Ascending aorta (tissue), 2 donors: ENCODE measurements around the gene FILIP1L. TPM values are rescaled to one million over a fixed set of nuclear protein-coding genes. Genes with fewer than 3 reads are reported as not detected.

Source experiments
- DNase-seq, 2 donors: peaks; one replicate each; pipeline ENCODE4 v3.0.0-alpha.2; 2019; ENCODE audit warnings: low spot score in 2 of 2
- H3K27ac ChIP-seq, 2 donors: fragments of 200-600 bp; sonication (generic); one replicate each; pipeline ENCODE4 v1.5.1; 2016 to 2017; ENCODE audit warnings: mild to moderate bottlenecking in 1 of 2
- H3K27me3 ChIP-seq: fragments of 200-600 bp; sonication (generic); one replicate; pipeline ENCODE4 v1.5.1; 2017
- H3K36me3 ChIP-seq, 2 donors: fragments of 200-600 bp; sonication (generic); one replicate each; pipeline ENCODE4 v1.5.1; 2016
- H3K4me1 ChIP-seq, 2 donors: fragments of 200-600 bp; sonication (generic); one replicate each; pipeline ENCODE4 v1.5.1; 2016 to 2017; ENCODE audit warnings: mild to moderate bottlenecking in 1 of 2
- H3K4me3 ChIP-seq, 2 donors: fragments of 200-600 bp; sonication (generic); one replicate each; pipeline ENCODE4 v1.5.1; 2016 to 2017; ENCODE audit warnings: mild to moderate bottlenecking in 1 of 2
- H3K9me3 ChIP-seq, 2 donors: fragments of 200-600 bp; sonication (generic); one replicate each; pipeline ENCODE4 v1.5.1; 2016
- CTCF ChIP-seq, 3 experiments: fragments of 200-600 bp in 2 of 3; fragments of 450-650 bp in 1 of 3; sonication (generic) in 2 of 3; IDR thresholded peaks; one replicate each; pipeline ENCODE4 v1.5.1; 2016 to 2019; ENCODE audit warnings: antibody characterized with exemption in 3 of 3, mild to moderate bottlenecking in 1 of 3, moderate library complexity in 1 of 3
- intact Hi-C: fragments of 100-400 bp; cut with DNase I; formaldehyde crosslinking; loops from one replicate; pipeline ENCODE4 v1.15.1; 2023
- total RNA-seq: library from RNA; depleted of rRNA; stranded (reverse); fragments of >200 nt; gene quantifications from one replicate; pipeline ENCODE4 v1.1.0, GENCODE V29; 2016

FILIP1L gene
- total RNA-seq, 1 donor from 2014 or later = 106 TPM

DNA sequence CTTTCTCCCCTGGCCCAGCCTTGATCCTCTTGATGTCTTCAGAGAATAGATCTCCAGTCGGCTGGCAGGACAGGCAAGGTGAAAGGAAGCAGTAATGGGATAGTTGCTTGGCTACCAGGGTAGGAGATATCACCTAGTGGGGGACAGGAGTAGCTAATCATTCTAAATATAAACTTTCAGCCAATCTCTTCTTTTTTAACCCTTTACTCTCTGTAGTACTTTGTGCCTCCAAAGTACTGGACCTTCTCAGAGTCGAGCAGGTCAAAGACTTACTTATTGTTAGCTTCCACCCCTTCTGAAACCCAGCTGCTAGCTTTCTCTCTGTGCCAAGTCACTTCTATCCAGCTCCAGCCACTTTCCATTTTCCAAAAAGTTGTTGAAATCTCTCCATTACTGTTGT lies 43.4 kb upstream of the FILIP1L start:
- Histone ChIP-seq H3K9me3 (peaks cover 7 to 10% of the 10 kb centered on the region in 2 donors), H3K27ac (peak overlapping the region; percentile 91 to 92), H3K27me3 (no peaks in the 10 kb centered on the region), H3K36me3 (no peaks in the 10 kb centered on the region), H3K4me3 (no peak overlapping the region), H3K4me1 (peaks cover 4 to 44% of the 10 kb centered on the region in 2 donors)
- DNase-seq = no peak
- no peak for TF ChIP-seq CTCF (IDR thresholded peaks at IDR 0.05)
- intact Hi-C loops = loop anchor here (2.0 to 5.0 kb wide), 2 partner anchors 89 to 205 kb away; no protein-coding TSS in a partner anchor

DNA sequence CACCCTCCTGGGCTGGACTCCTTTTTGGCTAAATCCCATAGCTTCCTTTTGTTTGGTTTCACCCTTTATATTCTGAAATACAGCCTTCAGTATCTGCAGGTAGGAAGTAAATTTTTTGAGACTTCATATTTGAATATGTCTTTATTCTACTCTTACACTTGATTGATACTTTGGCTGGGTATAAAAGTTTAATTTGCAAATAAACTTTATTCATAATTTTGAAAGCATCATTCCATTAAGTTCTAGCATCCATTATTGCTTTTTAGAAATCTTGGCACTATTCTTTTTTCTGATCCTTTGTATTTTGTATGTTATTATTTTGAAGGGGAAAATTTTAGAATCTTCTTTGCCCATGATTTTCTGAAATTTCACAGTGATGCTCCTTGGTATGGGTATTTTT lies 41.3 kb upstream of the FILIP1L start:
- H3K9me3 ChIP-seq = peaks cover 7 to 10% of the 10 kb centered on the region in 2 donors
- H3K27me3 ChIP-seq = no peaks in the 10 kb centered on the region
- no peak overlapping the region for H3K27ac ChIP-seq
- peaks cover 2 to 43% of the 10 kb centered on the region in 2 donors for H3K4me1 ChIP-seq
- H3K4me3 ChIP-seq = no peak overlapping the region
- intact Hi-C loops = loop anchor here (5.0 kb wide), 1 partner anchor 203 kb away; no protein-coding TSS in a partner anchor
- H3K36me3 ChIP-seq = no peaks in the 10 kb centered on the region
- DNase-seq = no peak
- TF ChIP-seq CTCF (IDR thresholded peaks at IDR 0.05) = no peak

DNA sequence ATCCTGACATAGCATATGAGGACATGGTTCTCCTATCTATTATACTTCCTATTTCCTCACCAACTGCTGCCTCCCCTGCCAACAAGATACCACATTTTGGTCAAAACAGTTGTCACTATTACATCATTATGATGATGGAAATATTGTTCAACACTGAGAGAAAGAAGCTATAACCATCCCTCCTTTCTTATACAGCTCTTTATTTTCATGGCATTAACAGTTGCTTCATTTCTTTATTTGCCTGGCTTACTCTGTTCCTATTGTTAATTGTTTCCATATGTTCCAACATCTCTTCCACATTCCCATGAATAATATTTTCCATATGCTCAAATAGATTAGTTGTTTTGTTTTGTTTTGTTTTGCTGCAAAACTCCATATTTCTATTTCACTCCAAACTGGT lies 40.8 kb upstream of the FILIP1L start:
- DNase-seq = no peak
- Histone ChIP-seq H3K4me3 (no peak overlapping the region), H3K27me3 (no peaks in the 10 kb centered on the region), H3K27ac (peak overlapping the region in 1 of 2 donors; percentile 23), H3K9me3 (peaks cover 7 to 10% of the 10 kb centered on the region in 2 donors), H3K4me1 (peaks cover 2 to 41% of the 10 kb centered on the region in 2 donors), H3K36me3 (no peaks in the 10 kb centered on the region)
- intact Hi-C loops = loop anchor here (5.0 kb wide), 1 partner anchor 203 kb away; no protein-coding TSS in a partner anchor
- TF ChIP-seq CTCF (IDR thresholded peaks at IDR 0.05) = no peak

DNA sequence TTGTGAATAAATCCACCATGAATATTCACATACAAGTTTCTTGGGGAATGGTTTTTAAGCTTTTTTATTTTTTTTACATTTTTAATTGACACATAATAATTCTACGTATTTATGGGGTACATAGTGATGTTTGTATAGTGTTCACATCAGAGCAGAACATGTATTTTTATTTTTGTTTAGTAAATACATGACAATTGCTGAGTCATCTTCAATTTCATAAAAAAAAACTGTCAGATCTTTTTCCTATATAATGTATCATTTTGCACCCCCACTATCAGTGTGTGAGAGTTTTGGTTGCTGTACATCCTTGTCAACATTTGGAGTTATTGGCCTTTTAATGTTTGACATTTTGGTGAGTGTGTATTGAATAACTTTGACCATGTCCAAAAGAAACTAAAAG lies 39.9 kb upstream of the FILIP1L start:
- intact Hi-C loops = loop anchor here (5.0 kb wide), 1 partner anchor 67 kb away; no protein-coding TSS in a partner anchor
- no peaks in the 10 kb centered on the region for H3K36me3 ChIP-seq

DNA sequence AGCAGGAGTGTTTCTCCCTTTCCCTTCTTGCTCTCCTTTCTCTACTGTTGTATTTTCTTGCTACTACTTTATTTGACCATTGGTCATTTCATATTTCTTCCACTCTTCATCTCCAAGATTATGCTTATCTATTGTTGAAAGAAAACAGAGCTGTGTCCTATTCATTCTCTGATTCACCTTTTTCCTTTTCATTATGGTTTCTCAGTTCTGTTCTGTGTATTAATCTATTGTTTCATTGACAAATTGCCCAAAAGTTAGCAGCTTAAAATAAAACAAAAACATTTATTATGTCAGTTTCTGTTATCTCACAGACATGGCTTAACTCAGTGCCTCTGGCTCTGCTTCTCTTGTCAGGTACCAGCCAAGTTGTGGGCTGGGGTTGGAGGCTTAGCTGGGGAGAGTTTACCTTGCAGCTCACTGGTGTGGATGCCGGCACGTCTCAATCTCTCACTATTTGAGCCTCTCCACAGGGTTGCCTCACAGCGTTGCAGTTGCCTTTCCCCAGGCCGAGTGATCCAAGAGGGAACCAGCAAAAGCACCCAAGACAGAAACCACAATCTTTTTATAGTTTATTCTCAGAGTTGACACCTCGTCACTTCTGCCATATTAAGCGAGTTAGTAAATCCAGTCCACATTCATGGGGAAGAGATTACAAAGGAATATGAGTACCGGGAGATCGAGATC lies 36.9 kb upstream of the FILIP1L start:
- intact Hi-C loops = loop anchor here (5.0 kb wide), 1 partner anchor 64 kb away; no protein-coding TSS in a partner anchor
- peaks cover 10 to 28% of the 10 kb centered on the region in 2 donors for H3K4me1 ChIP-seq
- peak in 1 of 2 donors; percentile 73 for DNase-seq
- no peaks in the 10 kb centered on the region for H3K27me3 ChIP-seq
- H3K36me3 ChIP-seq = no peaks in the 10 kb centered on the region
- TF ChIP-seq CTCF (IDR thresholded peaks at IDR 0.05) = no peak
- peaks cover 7 to 10% of the 10 kb centered on the region in 2 donors for H3K9me3 ChIP-seq
- H3K4me3 ChIP-seq = no peak overlapping the region
- H3K27ac ChIP-seq = peak overlapping the region; percentile 92

More for the DNA sequence above, 39.9 kb upstream of the FILIP1L start:
- peaks cover 7 to 10% of the 10 kb centered on the region in 2 donors for H3K9me3 ChIP-seq
- H3K4me1 ChIP-seq = peaks cover 10 to 44% of the 10 kb centered on the region in 2 donors
- peak overlapping the region; percentile 92 for H3K27ac ChIP-seq
- TF ChIP-seq CTCF (IDR thresholded peaks at IDR 0.05) = no peak
- no peaks in the 10 kb centered on the region for H3K27me3 ChIP-seq
- DNase-seq = no peak
- no peak overlapping the region for H3K4me3 ChIP-seq
